H1 (cell line): ENCODE results near the gene TIMM8B. TPM values are rescaled to one million over a fixed set of nuclear protein-coding genes. Genes with fewer than 3 reads are reported as not detected.

Source experiments
- CHD1 ChIP-seq: IDR thresholded peaks from 2 replicates; pipeline ENCODE4 v1.6.1; 2012; ENCODE audit warnings: low read depth, low read length, improper control_type of control experiment
- EP300 ChIP-seq, 2 experiments: IDR thresholded peaks; 1 replicate in 1 of 2; 2 replicates in 1 of 2; pipeline ENCODE4 v1.6.1; 2011 to 2012; ENCODE audit warnings: low read depth in 2 of 2, low read length in 2 of 2, mild to moderate bottlenecking in 2 of 2, borderline replicate concordance in 1 of 2, inconsistent platforms in 1 of 2, moderate library complexity in 1 of 2
- GABPA ChIP-seq: IDR thresholded peaks from 2 replicates; pipeline ENCODE4 v1.6.1; 2011; ENCODE audit warnings: mild to moderate bottlenecking, low read length, moderate library complexity, borderline replicate concordance; ENCODE audit not compliant: insufficient read depth
- POLR2A ChIP-seq, 2 experiments: IDR thresholded peaks; 1 replicate in 1 of 2; 2 replicates in 1 of 2; pipeline ENCODE4 v1.6.1; 2011; ENCODE audit warnings: low read depth in 2 of 2, low read length in 2 of 2, mild to moderate bottlenecking in 2 of 2; ENCODE audit errors: control extremely low read depth in 1 of 2
- polyA plus RNA-seq, 7 experiments: library from polyadenylated mRNA; depleted of rRNA in 3 of 7; stranded (reverse) in 5 of 7; unstranded in 2 of 7; fragments of >200 nt in 5 of 7; fragments of 200-250 nt in 2 of 7; gene quantifications; 1 replicate in 5 of 7; 2 replicates in 1 of 7; 4 replicates in 1 of 7; pipeline versions ENCODE4 v1.2.1 to v1.2.3, GENCODE V29; 2011 to 2013; ENCODE audit warnings: missing spikeins in 2 of 7, mixed read lengths in 2 of 7
- total RNA-seq: library from RNA; stranded (reverse); fragmentation: NEBNext Ultra II Directional; extraction: Animal tissue kit (Norgen Biotek cat#: 25700); gene quantifications from 2 replicates; pipeline ENCODE4 v1.2.1, GENCODE V29; 2021

The TIMM8B gene
- total and polyA plus RNA-seq, 2 of the 8 experiments (the other 6 are each of a cell fraction or from before 2014, with no cell fraction given), result 93.7 to 143 TPM

GRCh38 chr11:112129656-112130055 is 43.1 kb upstream of the TIMM8B start (continued):
- TF ChIP-seq GABPA (no peak), POLR2A (IDR thresholded peaks at IDR 0.05; ENCODE audit: control extremely low read depth in 1 of 2, low read depth in 2 of 2, low read length in 2 of 2) (no peak), EP300 (IDR thresholded peaks at IDR 0.05; ENCODE audit: borderline replicate concordance in 1 of 2, low read depth in 2 of 2, low read length in 2 of 2) (no peak), CHD1 (no peak)
